Glutamatergic neuron (in vitro differentiated cells): ENCODE results near the gene SYTL4. TPM values are rescaled to one million over a fixed set of nuclear protein-coding genes. Genes with fewer than 3 reads are reported as not detected.
A peak's percentile ranks its signal among the peaks of the same experiment; 100 is the strongest.

Experiments used
- DNase-seq: peaks from one replicate; pipeline ENCODE4 v3.0.0; 2022
- H3K27ac Mint-ChIP-seq: one replicate; pipeline ENCODE4 v1.8.0; 2020; ENCODE audit warnings: mild to moderate bottlenecking, mixed read lengths, inconsistent platforms; ENCODE audit not compliant: unreplicated experiment
- H3K27me3 Mint-ChIP-seq: one replicate; pipeline ENCODE4 v1.8.0; 2020; ENCODE audit warnings: mild to moderate bottlenecking, moderate library complexity, mixed read lengths, inconsistent platforms; ENCODE audit not compliant: unreplicated experiment
- H3K36me3 Mint-ChIP-seq: one replicate; pipeline ENCODE4 v1.8.0; 2020; ENCODE audit warnings: mild to moderate bottlenecking, mixed read lengths, inconsistent platforms; ENCODE audit not compliant: unreplicated experiment
- H3K4me1 Mint-ChIP-seq: one replicate; pipeline ENCODE4 v1.8.0; 2020; ENCODE audit warnings: mild to moderate bottlenecking, low read depth, mixed read lengths, inconsistent platforms; ENCODE audit not compliant: unreplicated experiment
- H3K4me3 Mint-ChIP-seq: one replicate; pipeline ENCODE4 v1.8.0; 2020; ENCODE audit warnings: mild to moderate bottlenecking, mixed read lengths, inconsistent platforms; ENCODE audit not compliant: unreplicated experiment
- H3K9me3 Mint-ChIP-seq: one replicate; pipeline ENCODE4 v1.8.0; 2020; ENCODE audit warnings: mild to moderate bottlenecking, moderate library complexity, mixed read lengths, inconsistent platforms; ENCODE audit not compliant: unreplicated experiment
- total RNA-seq: library from RNA; stranded (reverse); fragmentation: NEBNext Ultra II Directional; extraction: Animal tissue kit (Norgen Biotek cat#: 25700); gene quantifications from one replicate; pipeline ENCODE4 v1.2.1, GENCODE V29; 2021; ENCODE audit not compliant: unreplicated experiment
- TF ChIP-seq, protein P1 (sequence below): fragments of 200-600 bp; sonication (generic); IDR thresholded peaks from one replicate; pipeline ENCODE4 v1.5.0; 2021; ENCODE audit not compliant: partially characterized antibody, unreplicated experiment

Gene SYTL4
- total RNA-seq, 1 donor from 2014 or later, result 0.25 TPM

DNA sequence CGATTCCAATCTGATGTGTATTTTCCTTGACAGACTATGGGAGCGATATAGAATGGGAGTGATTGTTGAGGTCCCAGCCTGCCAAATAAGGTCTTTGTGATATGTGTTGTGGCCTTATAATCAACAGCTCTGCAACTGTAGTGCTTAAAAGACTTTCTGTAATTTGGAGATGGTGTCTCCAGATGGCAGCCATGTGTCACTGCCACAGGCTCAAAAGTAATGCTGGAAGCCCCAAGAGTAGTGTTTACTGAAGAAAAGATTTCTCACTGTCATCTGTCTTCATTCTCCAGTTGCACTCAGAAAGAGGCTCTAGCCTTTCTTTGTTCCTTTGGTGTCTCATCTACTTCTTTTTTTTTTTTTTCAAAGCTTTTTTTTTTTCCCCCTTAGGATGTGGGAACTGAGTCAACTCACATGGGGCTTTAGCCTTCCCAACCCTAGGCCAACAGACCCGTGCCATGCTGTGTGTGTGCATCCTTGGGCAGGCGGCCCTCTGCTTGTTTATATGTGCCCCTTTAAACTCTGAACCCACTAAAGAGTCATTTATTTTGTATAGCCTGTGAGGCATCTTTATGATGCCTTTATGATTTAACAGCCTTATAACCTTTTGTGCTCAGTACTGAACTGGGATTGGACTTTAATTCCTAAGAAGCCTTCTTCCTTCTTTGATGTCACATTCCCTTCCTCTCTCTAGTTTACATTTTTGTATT lies 72.3 kb downstream of the SYTL4 start:
- Mint-ChIP-seq H3K27ac (peak overlapping the region; percentile 89), H3K36me3 (no peaks in the 10 kb centered on the region), H3K27me3 (peaks cover 1% of the 10 kb centered on the region), H3K4me1 (peaks cover 12% of the 10 kb centered on the region), H3K9me3 (no peaks in the 10 kb centered on the region), H3K4me3 (no peak overlapping the region)
- DNase-seq, result no peak
- TF ChIP-seq, protein P1, sequence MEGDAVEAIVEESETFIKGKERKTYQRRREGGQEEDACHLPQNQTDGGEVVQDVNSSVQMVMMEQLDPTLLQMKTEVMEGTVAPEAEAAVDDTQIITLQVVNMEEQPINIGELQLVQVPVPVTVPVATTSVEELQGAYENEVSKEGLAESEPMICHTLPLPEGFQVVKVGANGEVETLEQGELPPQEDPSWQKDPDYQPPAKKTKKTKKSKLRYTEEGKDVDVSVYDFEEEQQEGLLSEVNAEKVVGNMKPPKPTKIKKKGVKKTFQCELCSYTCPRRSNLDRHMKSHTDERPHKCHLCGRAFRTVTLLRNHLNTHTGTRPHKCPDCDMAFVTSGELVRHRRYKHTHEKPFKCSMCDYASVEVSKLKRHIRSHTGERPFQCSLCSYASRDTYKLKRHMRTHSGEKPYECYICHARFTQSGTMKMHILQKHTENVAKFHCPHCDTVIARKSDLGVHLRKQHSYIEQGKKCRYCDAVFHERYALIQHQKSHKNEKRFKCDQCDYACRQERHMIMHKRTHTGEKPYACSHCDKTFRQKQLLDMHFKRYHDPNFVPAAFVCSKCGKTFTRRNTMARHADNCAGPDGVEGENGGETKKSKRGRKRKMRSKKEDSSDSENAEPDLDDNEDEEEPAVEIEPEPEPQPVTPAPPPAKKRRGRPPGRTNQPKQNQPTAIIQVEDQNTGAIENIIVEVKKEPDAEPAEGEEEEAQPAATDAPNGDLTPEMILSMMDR, result no peak

DNA sequence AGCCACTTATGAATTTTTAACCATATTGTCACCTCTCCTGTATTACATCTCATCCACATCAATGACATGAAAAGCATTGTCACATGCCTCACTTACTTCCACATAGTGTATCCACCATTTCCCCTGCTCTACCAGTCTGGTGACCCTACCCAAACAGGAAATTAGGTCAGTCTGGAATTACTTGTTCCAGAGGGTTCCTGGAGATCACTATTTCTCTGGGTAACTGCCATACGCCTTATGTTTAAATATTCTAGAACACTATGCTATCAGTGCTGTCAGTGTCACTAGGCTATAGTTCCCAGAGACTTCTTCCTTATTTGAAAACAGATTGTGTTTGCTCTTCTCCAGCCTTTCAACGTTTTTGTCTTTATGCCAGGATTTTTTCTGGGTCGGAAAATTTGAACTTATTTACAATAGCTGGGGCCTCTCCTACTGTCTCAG lies 73.0 kb downstream of the SYTL4 start:
- H3K4me1 Mint-ChIP-seq, result peaks cover 14% of the 10 kb centered on the region
- H3K27ac Mint-ChIP-seq, result peak overlapping the region; percentile 89
- no peaks in the 10 kb centered on the region for H3K36me3 Mint-ChIP-seq
- H3K9me3 Mint-ChIP-seq, result no peaks in the 10 kb centered on the region
- TF ChIP-seq, protein P1, result no peak
- H3K4me3 Mint-ChIP-seq, result no peak overlapping the region
- H3K27me3 Mint-ChIP-seq, result peaks cover 3% of the 10 kb centered on the region
- DNase-seq, result no peak

DNA sequence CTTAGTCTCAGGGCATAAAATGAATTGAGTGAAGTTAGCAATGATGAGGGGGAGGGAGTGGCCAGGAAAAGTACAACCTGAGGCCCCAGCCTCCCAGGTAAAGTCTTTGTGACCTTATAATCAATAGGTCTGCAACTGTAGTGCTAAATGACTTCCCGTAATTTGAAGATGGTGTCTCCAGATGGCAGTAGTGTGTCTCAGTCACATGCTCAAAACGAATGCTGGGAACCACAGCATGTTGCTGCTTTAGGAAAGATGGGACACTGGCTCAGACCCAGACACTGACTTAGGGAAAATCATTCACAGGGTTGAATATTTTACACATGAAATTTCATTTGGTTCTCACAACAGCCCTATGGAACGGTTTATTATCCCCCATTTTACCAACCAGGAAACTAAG lies 77.7 kb downstream of the SYTL4 start:
- Mint-ChIP-seq H3K27ac (no peak overlapping the region), H3K36me3 (no peaks in the 10 kb centered on the region), H3K27me3 (peaks cover 5% of the 10 kb centered on the region), H3K4me1 (peaks cover 9% of the 10 kb centered on the region), H3K9me3 (no peaks in the 10 kb centered on the region), H3K4me3 (no peak overlapping the region)
- TF ChIP-seq, protein P1, result no peak
- no peak for DNase-seq

DNA sequence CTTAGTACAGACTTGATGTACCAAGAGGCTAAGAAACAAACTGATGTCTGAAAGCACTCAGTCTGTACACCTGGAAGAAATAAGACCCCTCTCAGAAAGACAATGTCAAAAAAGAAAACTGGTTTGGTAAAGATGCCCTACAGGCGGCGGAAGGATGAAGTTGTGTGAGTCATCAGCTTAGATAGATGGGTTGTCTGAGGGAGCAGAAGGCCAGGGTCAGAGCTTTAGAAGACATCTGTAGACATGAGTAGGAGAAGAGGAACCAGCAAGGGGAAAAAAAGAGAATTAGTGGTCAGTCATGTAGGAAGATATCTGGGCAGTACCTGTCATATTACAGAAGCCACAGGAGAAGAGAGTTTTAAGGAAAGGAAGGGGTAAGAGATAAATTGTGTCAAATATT lies 79.7 kb downstream of the SYTL4 start:
- no peak overlapping the region for H3K4me3 Mint-ChIP-seq
- no peak for DNase-seq
- H3K27ac Mint-ChIP-seq, result no peak overlapping the region
- peaks cover 4% of the 10 kb centered on the region for H3K4me1 Mint-ChIP-seq
- TF ChIP-seq, protein P1, result no peak
- H3K27me3 Mint-ChIP-seq, result peaks cover 5% of the 10 kb centered on the region
- no peaks in the 10 kb centered on the region for H3K9me3 Mint-ChIP-seq
- H3K36me3 Mint-ChIP-seq, result no peaks in the 10 kb centered on the region

DNA sequence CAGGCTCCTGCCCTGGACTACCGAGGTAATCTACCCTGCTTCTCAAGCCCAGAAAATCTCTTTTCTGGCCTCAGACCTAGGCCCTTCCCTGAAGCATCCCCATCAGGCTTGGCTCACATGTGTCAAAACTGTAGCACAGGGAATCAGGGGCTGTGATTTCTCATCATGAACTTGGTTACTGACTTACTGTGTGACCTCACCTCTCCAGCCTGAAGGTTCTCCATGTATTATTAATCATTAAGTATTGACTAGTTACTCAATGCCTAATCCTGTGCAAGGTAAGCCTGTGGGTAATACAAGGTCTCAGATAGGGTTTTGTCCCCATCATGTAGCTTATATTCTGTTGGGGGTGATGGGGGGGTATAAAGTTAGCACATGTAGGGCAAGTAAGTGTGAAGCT lies 81.1 kb downstream of the SYTL4 start:
- H3K27ac Mint-ChIP-seq, result no peak overlapping the region
- no peak overlapping the region for H3K4me3 Mint-ChIP-seq
- TF ChIP-seq, protein P1, result no peak
- no peaks in the 10 kb centered on the region for H3K9me3 Mint-ChIP-seq
- no peak for DNase-seq
- no peaks in the 10 kb centered on the region for H3K36me3 Mint-ChIP-seq
- peaks cover 3% of the 10 kb centered on the region for H3K27me3 Mint-ChIP-seq
- peaks cover 4% of the 10 kb centered on the region for H3K4me1 Mint-ChIP-seq
